SU-DHL-6 (cell line): ENCODE data around the gene TJP2.

Experiments
- H2AFZ ChIP-seq: fragments of 200-600 bp; sonication (generic); 2 replicates; pipeline ENCODE4 v1.6.1; 2014; ENCODE audit warnings: low read depth, mild to moderate bottlenecking, moderate library complexity, mixed read lengths, antibody characterized with exemption, low read length; ENCODE audit not compliant: severe bottlenecking
- H3F3A ChIP-seq: fragments of 200-600 bp; shearing (Covaris generic); 2 replicates; pipeline ENCODE4 v1.6.0; 2016; ENCODE audit warnings: antibody characterized with exemption, mild to moderate bottlenecking; ENCODE audit not compliant: insufficient read depth
- H3K27ac ChIP-seq: fragments of 200-600 bp; sonication (generic); 2 replicates; pipeline ENCODE4 v1.5.1; 2016; ENCODE audit warnings: low read depth, mild to moderate bottlenecking, low read length, moderate library complexity, mixed read lengths
- H3K27me3 ChIP-seq: fragments of 200-600 bp; sonication (generic), shearing (Covaris generic); 2 replicates; pipeline ENCODE4 v1.6.0; 2014; ENCODE audit warnings: mild to moderate bottlenecking, low read length
- H3K36me3 ChIP-seq: fragments of 200-600 bp; sonication (generic); 2 replicates; pipeline ENCODE4 v1.6.1; 2014; ENCODE audit warnings: mild to moderate bottlenecking, low read length, mixed read lengths
- H3K4me2 ChIP-seq: fragments of 300-600, 200-600 bp; shearing (Covaris generic), sonication (generic); 2 replicates; pipeline ENCODE4 v1.6.0; 2014; ENCODE audit warnings: low read length, low read depth, mild to moderate bottlenecking; ENCODE audit not compliant: poor library complexity, severe bottlenecking
- H3K4me3 ChIP-seq: fragments of 200-600 bp; sonication (generic); 2 replicates; pipeline ENCODE4 v1.5.1; 2014; ENCODE audit warnings: antibody characterized with exemption, low read length, mild to moderate bottlenecking, mixed read lengths; ENCODE audit not compliant: insufficient read depth, poor library complexity, severe bottlenecking
- H3K79me2 ChIP-seq: fragments of 200-600 bp; sonication (generic); 2 replicates; pipeline ENCODE4 v1.6.1; 2014; ENCODE audit warnings: mild to moderate bottlenecking, low read length, moderate library complexity; ENCODE audit not compliant: insufficient read depth
- H3K9ac ChIP-seq: fragments of 200-600 bp; sonication (generic); 2 replicates; pipeline ENCODE4 v1.7.0; 2014; ENCODE audit warnings: mild to moderate bottlenecking, low read length
- H3K9me2 ChIP-seq: fragments of 200-600 bp; sonication (generic); replicated peaks from 2 replicates; pipeline ENCODE4 v1.6.1; 2014; ENCODE audit warnings: low read length; ENCODE audit not compliant: insufficient read depth
- H3K9me3 ChIP-seq: fragments of 200-600 bp; sonication (generic); 2 replicates; pipeline ENCODE4 v1.6.1; 2014; ENCODE audit warnings: low read length, mixed read lengths; ENCODE audit not compliant: insufficient read depth
- H4K20me1 ChIP-seq: fragments of 200-600 bp; sonication (generic); 2 replicates; pipeline ENCODE4 v1.6.1; 2014; ENCODE audit warnings: low read depth, mild to moderate bottlenecking, antibody characterized with exemption, low read length, moderate library complexity, mixed read lengths
- EZH2phosphoT487 ChIP-seq: fragments of 200-600 bp; sonication (generic), shearing (Covaris generic); conservative IDR thresholded peaks from 2 replicates; pipeline ENCODE4 v1.6.1; 2018; ENCODE audit warnings: mild to moderate bottlenecking, antibody characterized with exemption, low read length, moderate library complexity, mixed read lengths
- TF ChIP-seq, protein P1 (sequence below): fragments of 200-600 bp; sonication (generic); IDR thresholded peaks from one replicate; pipeline ENCODE4 v1.5.1; 2017; ENCODE audit warnings: antibody characterized with exemption, mild to moderate bottlenecking, low read length, moderate library complexity; ENCODE audit not compliant: insufficient read depth, poor library complexity, severe bottlenecking

Gene TJP2

DNA sequence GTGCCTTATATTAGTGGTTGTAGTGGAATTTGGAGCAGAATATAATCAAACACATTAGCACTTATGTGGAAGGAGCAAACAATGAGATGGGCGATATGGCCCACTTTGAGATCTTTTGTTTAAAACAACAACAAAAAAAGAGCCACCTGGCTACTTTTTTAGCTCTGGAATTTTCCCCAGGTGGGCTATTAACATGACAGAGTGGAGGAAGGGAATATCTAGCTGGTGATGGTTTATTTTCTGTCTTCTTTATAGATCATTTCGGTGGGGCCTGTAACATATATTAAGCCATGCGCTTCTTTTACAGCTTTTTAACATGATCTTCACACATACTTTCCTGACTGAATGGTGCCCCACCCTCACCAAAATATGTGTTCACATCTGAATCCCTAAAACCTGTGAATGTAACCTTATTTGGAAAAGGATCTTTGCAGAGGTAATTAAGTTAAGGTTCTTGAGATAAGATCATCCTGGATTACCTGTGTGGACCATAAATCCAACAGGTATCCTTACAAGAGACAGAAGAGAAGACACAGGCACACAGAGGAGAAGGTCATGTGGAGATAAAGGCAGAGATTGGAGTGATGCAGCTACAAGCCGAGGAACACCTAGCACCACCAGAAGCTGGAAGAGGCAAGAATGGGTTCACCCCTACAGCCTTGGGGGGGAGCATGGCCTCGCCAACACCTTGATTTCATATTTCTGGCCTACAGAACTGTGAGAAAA lies 134.3 kb downstream of the TJP2 start:
- no peak overlapping the region for H3K4me2 ChIP-seq
- no peak for TF ChIP-seq EZH2phosphoT487
- TF ChIP-seq, protein P1, sequence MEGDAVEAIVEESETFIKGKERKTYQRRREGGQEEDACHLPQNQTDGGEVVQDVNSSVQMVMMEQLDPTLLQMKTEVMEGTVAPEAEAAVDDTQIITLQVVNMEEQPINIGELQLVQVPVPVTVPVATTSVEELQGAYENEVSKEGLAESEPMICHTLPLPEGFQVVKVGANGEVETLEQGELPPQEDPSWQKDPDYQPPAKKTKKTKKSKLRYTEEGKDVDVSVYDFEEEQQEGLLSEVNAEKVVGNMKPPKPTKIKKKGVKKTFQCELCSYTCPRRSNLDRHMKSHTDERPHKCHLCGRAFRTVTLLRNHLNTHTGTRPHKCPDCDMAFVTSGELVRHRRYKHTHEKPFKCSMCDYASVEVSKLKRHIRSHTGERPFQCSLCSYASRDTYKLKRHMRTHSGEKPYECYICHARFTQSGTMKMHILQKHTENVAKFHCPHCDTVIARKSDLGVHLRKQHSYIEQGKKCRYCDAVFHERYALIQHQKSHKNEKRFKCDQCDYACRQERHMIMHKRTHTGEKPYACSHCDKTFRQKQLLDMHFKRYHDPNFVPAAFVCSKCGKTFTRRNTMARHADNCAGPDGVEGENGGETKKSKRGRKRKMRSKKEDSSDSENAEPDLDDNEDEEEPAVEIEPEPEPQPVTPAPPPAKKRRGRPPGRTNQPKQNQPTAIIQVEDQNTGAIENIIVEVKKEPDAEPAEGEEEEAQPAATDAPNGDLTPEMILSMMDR, result no peak
- H3K9ac ChIP-seq, result no peak overlapping the region
- no peak overlapping the region for H2AFZ ChIP-seq
- no peak overlapping the region for H3K27ac ChIP-seq
- H4K20me1 ChIP-seq, result no peaks in the 10 kb centered on the region
- H3K9me3 ChIP-seq, result peaks cover 14% of the 10 kb centered on the region; the same call in 1 of the 2 replicates
- no peaks in the 10 kb centered on the region for H3F3A ChIP-seq
- no peaks in the 10 kb centered on the region for H3K27me3 ChIP-seq
- no peaks in the 10 kb centered on the region for H3K9me2 ChIP-seq
- H3K4me3 ChIP-seq, result no peak overlapping the region
- H3K79me2 ChIP-seq, result no peaks in the 10 kb centered on the region
- H3K36me3 ChIP-seq, result no peaks in the 10 kb centered on the region

DNA sequence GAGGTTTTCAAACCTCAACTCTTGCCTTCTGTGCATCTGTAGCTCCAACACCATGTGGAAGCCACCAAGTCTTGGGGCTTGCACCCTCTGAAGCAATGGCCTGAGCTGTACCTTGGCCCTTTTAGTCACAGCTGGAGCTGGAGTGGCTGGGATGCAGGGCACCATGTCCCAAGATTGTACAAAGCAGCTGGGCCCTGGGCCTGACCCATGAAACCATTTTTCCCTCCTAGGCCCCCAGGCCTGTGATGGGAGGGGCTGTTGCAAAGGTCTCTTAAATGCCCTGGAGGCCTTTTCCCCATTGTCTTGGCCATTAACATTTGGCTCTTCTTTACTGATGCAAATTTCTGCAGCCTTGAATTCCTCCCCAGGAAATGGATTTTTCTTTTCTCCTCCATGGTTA lies 139.1 kb downstream of the TJP2 start:
- no peaks in the 10 kb centered on the region for H3K9me2 ChIP-seq
- no peak overlapping the region for H3K27ac ChIP-seq
- no peaks in the 10 kb centered on the region for H3K36me3 ChIP-seq
- H3K27me3 ChIP-seq, result no peaks in the 10 kb centered on the region
- peaks cover 18% of the 10 kb centered on the region; the same call in 1 of the 2 replicates for H3K9me3 ChIP-seq
- TF ChIP-seq, protein P1, result no peak
- no peak for TF ChIP-seq EZH2phosphoT487
- H3K79me2 ChIP-seq, result no peaks in the 10 kb centered on the region
- H3K4me3 ChIP-seq, result no peak overlapping the region
- no peaks in the 10 kb centered on the region for H4K20me1 ChIP-seq
- H3F3A ChIP-seq, result no peaks in the 10 kb centered on the region
- H2AFZ ChIP-seq, result no peak overlapping the region
- H3K4me2 ChIP-seq, result no peak overlapping the region
- no peak overlapping the region for H3K9ac ChIP-seq

DNA sequence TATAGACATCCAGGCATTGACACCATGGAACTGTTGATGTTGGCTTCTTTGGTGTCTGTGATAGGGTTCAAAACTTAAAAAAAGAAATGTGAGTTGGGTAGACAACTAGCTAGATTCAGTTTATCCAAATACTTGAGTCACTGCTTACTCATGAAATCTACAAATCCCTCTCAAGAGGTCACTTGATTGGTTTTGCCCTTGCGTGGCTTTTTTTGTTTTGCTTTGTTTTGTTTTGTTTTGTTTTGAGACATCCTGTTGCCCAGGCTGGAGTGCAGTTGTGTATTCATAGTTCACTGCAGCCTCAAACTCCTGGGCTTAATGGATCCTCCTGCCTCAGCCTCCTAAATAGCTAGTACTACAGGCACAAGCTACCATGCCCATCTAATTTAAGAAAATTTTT lies 140.5 kb downstream of the TJP2 start:
- no peak overlapping the region for H3K4me3 ChIP-seq
- no peak overlapping the region for H3K4me2 ChIP-seq
- no peak overlapping the region for H3K27ac ChIP-seq
- no peaks in the 10 kb centered on the region for H3K36me3 ChIP-seq
- no peak for TF ChIP-seq EZH2phosphoT487
- TF ChIP-seq, protein P1, result no peak
- H2AFZ ChIP-seq, result no peak overlapping the region
- H3K79me2 ChIP-seq, result no peaks in the 10 kb centered on the region
- no peak overlapping the region for H3K9ac ChIP-seq
- H3K9me3 ChIP-seq, result peaks cover 18% of the 10 kb centered on the region; the same call in 1 of the 2 replicates
- H4K20me1 ChIP-seq, result no peaks in the 10 kb centered on the region
- no peaks in the 10 kb centered on the region for H3K27me3 ChIP-seq
- no peaks in the 10 kb centered on the region for H3F3A ChIP-seq
- no peaks in the 10 kb centered on the region for H3K9me2 ChIP-seq
